IMR-90 (cell line): ENCODE data around the gene ZNFX1.

Source experiments
- CEBPB ChIP-seq: IDR thresholded peaks from 2 replicates; pipeline ENCODE4 v1.6.1; 2012; ENCODE audit warnings: low read depth, low read length, improper control_type of control experiment
- CTCF ChIP-seq: conservative IDR thresholded peaks from 2 replicates; pipeline ENCODE4 v1.5.1; 2012; ENCODE audit warnings: mild to moderate bottlenecking, low read depth, low read length, improper control_type of control experiment
- POLR2A ChIP-seq: IDR thresholded peaks from 2 replicates; pipeline ENCODE4 v1.6.1; 2012; ENCODE audit warnings: mild to moderate bottlenecking, low read depth, low read length
- RCOR1 ChIP-seq: IDR thresholded peaks from 2 replicates; pipeline ENCODE4 v1.6.1; 2012; ENCODE audit warnings: mild to moderate bottlenecking, low read length, improper control_type of control experiment; ENCODE audit not compliant: insufficient replicate concordance
- SMC3 ChIP-seq: fragments of 150-350 bp; IDR thresholded peaks from 2 replicates; pipeline ENCODE4 v1.6.1; 2016; ENCODE audit warnings: low read depth, mild to moderate bottlenecking, antibody characterized with exemption, low read length, moderate library complexity
- USF2 ChIP-seq: fragments of 150-350 bp; IDR thresholded peaks from 2 replicates; pipeline ENCODE4 v1.6.1; 2017; ENCODE audit warnings: mild to moderate bottlenecking, antibody characterized with exemption, low read length, low read depth

GRCh38 chr20:49291200-49291599, 13.3 kb upstream of the ZNFX1 start:
- TF ChIP-seq SMC3 (no peak), CTCF (no peak), USF2 (no peak), CEBPB (no peak), RCOR1 (no peak), POLR2A (no peak)
